GM23338 (cell line): ENCODE data around the gene MSL1. TPM values are rescaled to one million over a fixed set of nuclear protein-coding genes. Genes with fewer than 3 reads are reported as not detected.

Source experiments
- ATAC-seq: fragments of 200-7000 bp; cut with Tn5 transposase; 3 replicates; pipeline ENCODE4 v1.9.1; 2020
- DNase-seq: peaks from one replicate; pipeline ENCODE4 v3.0.0-alpha.2; 2015; ENCODE audit warnings: low spot score
- H2AFZ ChIP-seq: fragments of 200-600 bp; sonication (generic); 2 replicates; pipeline ENCODE4 v1.8.0; 2016; ENCODE audit warnings: antibody characterized with exemption, mild to moderate bottlenecking, moderate library complexity
- H3F3A ChIP-seq: fragments of 200-600 bp; sonication (generic); replicated peaks from 2 replicates; pipeline ENCODE4 v1.8.0; 2017; ENCODE audit warnings: antibody characterized with exemption, mixed run types, low read depth
- H3K27ac ChIP-seq: fragments of 200-600 bp; sonication (generic); 2 replicates; pipeline ENCODE4 v1.6.1; 2016; ENCODE audit warnings: low read depth
- H3K27me3 ChIP-seq: fragments of 200-600 bp; sonication (generic); 2 replicates; pipeline ENCODE4 v1.8.0; 2016; ENCODE audit warnings: mild to moderate bottlenecking, mixed run types, moderate library complexity; ENCODE audit not compliant: insufficient read depth
- H3K36me3 ChIP-seq: fragments of 200-600 bp; sonication (generic); 2 replicates; pipeline ENCODE4 v1.8.0; 2016; ENCODE audit warnings: mild to moderate bottlenecking; ENCODE audit not compliant: insufficient read depth
- H3K4me1 ChIP-seq: fragments of 200-600 bp; sonication (generic); 2 replicates; pipeline ENCODE4 v1.8.0; 2016; ENCODE audit warnings: mild to moderate bottlenecking, moderate library complexity; ENCODE audit not compliant: insufficient read depth
- H3K4me2 ChIP-seq: fragments of 200-600 bp; sonication (generic); 2 replicates; pipeline ENCODE4 v1.7.1; 2017; ENCODE audit warnings: mixed run types
- H3K4me3 ChIP-seq: fragments of 200-600 bp; sonication (generic); 2 replicates; pipeline ENCODE4 v1.6.1; 2016; ENCODE audit warnings: mixed run types
- H3K79me2 ChIP-seq: fragments of 200-600 bp; sonication (generic); replicated peaks from 2 replicates; pipeline ENCODE4 v1.8.0; 2017; ENCODE audit warnings: mild to moderate bottlenecking; ENCODE audit not compliant: insufficient read depth
- H3K9me2 ChIP-seq: fragments of 200-600 bp; sonication (generic); 2 replicates; pipeline ENCODE4 v1.8.0; 2017; ENCODE audit not compliant: insufficient read depth
- H4K20me1 ChIP-seq: fragments of 200-600 bp; sonication (generic); replicated peaks from 2 replicates; pipeline ENCODE4 v1.8.0; 2017; ENCODE audit warnings: mild to moderate bottlenecking; ENCODE audit not compliant: insufficient read depth
- H3K27ac Mint-ChIP-seq: 2 replicates; pipeline ENCODE4 v1.8.0; 2020; ENCODE audit warnings: inconsistent platforms, mild to moderate bottlenecking, moderate library complexity, mixed read lengths
- H3K27me3 Mint-ChIP-seq: 3 replicates; pipeline ENCODE4 v1.8.0; 2022; ENCODE audit warnings: low read depth, mild to moderate bottlenecking, moderate library complexity, mixed read lengths, inconsistent platforms; ENCODE audit not compliant: insufficient read depth, poor library complexity
- H3K36me3 Mint-ChIP-seq: 3 replicates; pipeline ENCODE4 v1.8.0; 2021; ENCODE audit warnings: low read depth, mild to moderate bottlenecking, inconsistent platforms, moderate library complexity, mixed read lengths
- H3K4me1 Mint-ChIP-seq: 3 replicates; pipeline ENCODE4 v1.8.0; 2020; ENCODE audit warnings: mild to moderate bottlenecking, inconsistent platforms, mixed read lengths
- H3K4me3 Mint-ChIP-seq: 3 replicates; pipeline ENCODE4 v1.8.0; 2021; ENCODE audit warnings: moderate library complexity, mild to moderate bottlenecking, inconsistent platforms, mixed read lengths
- H3K9me3 Mint-ChIP-seq: 3 replicates; pipeline ENCODE4 v1.8.0; 2020; ENCODE audit warnings: moderate library complexity, mild to moderate bottlenecking, inconsistent platforms, mixed read lengths
- CREB1 ChIP-seq: fragments of 250-450 bp; sonication (Bioruptor Pico); IDR thresholded peaks from 2 replicates; pipeline ENCODE4 v1.5.0; 2020; ENCODE audit warnings: low read depth, mild to moderate bottlenecking, moderate library complexity
- CTCF ChIP-seq, 2 experiments: fragments of 200-600 bp in 1 of 2; sonication (generic) in 1 of 2; conservative IDR thresholded peaks; 2 replicates each; pipeline versions ENCODE4 v1.5.1 to v1.6.1; 2016 to 2017; ENCODE audit warnings: antibody characterized with exemption in 2 of 2, low read depth in 2 of 2, mild to moderate bottlenecking in 2 of 2, moderate library complexity in 1 of 2
- EZH2 ChIP-seq: fragments of 200-600 bp; sonication (generic); IDR thresholded peaks from one replicate; pipeline ENCODE4 v1.8.0; 2017; ENCODE audit warnings: antibody characterized with exemption, mild to moderate bottlenecking, low read depth; ENCODE audit not compliant: unreplicated experiment
- EZH2phosphoT487 ChIP-seq: fragments of 200-600 bp; sonication (generic); IDR thresholded peaks from one replicate; pipeline ENCODE4 v1.8.1; 2018; ENCODE audit warnings: antibody characterized with exemption; ENCODE audit not compliant: unreplicated experiment
- JUNB ChIP-seq: IDR thresholded peaks from one replicate; pipeline ENCODE4 v1.6.1; 2016; ENCODE audit warnings: antibody characterized with exemption; ENCODE audit not compliant: unreplicated experiment
- NANOG ChIP-seq: IDR thresholded peaks from 2 replicates; pipeline ENCODE4 v1.6.1; 2016; ENCODE audit warnings: antibody characterized with exemption, borderline replicate concordance
- POLR2AphosphoS5 ChIP-seq: IDR thresholded peaks from 2 replicates; pipeline ENCODE4 v1.6.1; 2016; ENCODE audit warnings: antibody characterized with exemption, low read depth
- REST ChIP-seq: IDR thresholded peaks from one replicate; pipeline ENCODE4 v1.6.1; 2018; ENCODE audit warnings: antibody characterized with exemption; ENCODE audit not compliant: unreplicated experiment
- STAT1 ChIP-seq: IDR thresholded peaks from one replicate; pipeline ENCODE4 v1.6.1; 2016; ENCODE audit warnings: antibody characterized with exemption; ENCODE audit not compliant: unreplicated experiment
- ZNF114 ChIP-seq: fragments of 250-450 bp; sonication (Bioruptor Pico); IDR thresholded peaks from 2 replicates; pipeline ENCODE4 v1.5.0; 2020; ENCODE audit warnings: mild to moderate bottlenecking, moderate library complexity
- ZNF331 ChIP-seq: fragments of 250-450 bp; sonication (Bioruptor Pico); IDR thresholded peaks from 2 replicates; pipeline ENCODE4 v1.5.0; 2020; ENCODE audit warnings: low read depth, mild to moderate bottlenecking, moderate library complexity
- ZNF462 ChIP-seq: fragments of 250-450 bp; sonication (Bioruptor Pico); IDR thresholded peaks from 2 replicates; pipeline ENCODE4 v1.5.0; 2020; ENCODE audit warnings: mild to moderate bottlenecking, moderate library complexity
- polyA plus RNA-seq: library from polyadenylated mRNA; unstranded; fragments of >200 nt; fragmentation: Nextera tagmentation; extraction: Ambion mirVana; gene quantifications from 2 replicates; pipeline ENCODE4 v1.2.1, GENCODE V29; 2016
- total RNA-seq: library from RNA; depleted of rRNA; stranded (reverse); fragments of >200 nt; shearing (Covaris generic); gene quantifications from 2 replicates; pipeline ENCODE4 v1.2.3, GENCODE V29; 2014
- TF ChIP-seq, protein P1 (sequence below): IDR thresholded peaks from 2 replicates; pipeline ENCODE4 v1.6.1; 2016; ENCODE audit warnings: antibody characterized with exemption

MSL1 gene
- total and polyA plus RNA-seq, 2 experiments from 2014 or later, result 16.2 to 56.5 TPM

DNA sequence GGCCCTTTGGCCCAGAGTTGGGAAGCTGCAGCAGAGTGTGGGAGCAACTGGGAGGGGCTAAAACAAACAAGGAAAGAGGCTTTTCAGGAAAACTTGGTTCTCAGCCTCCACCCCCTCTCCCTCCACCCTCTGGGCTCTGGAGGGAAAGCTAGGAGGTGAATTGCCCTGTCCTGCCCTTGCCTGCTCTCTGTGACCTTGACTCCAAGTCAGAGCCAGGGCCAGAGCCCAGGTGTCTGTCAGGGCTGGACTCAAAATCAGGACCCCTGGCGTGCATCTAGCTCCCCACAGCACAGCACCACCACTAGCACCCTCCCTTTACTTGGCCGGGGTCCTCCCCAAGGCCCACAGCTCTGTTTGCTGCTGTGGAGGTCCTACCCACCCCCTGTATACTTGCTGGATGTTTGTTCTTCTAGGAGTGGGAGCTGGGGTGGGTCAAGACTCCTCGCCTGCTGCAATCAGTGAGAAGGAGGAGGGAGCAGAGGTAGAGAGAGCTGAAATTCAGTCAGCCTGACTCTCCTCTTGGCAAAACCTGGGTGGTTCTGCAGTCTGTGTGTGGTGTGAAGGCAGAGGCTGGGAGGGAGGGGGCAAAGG, 18.6 kb upstream of the MSL1 start:
- peaks cover 13% of the 10 kb centered on the region; the same call in 1 of the 2 replicates for H3K9me2 ChIP-seq
- Mint-ChIP-seq H3K27me3 (peaks cover 77% of the 10 kb centered on the region), H3K27ac (peak overlapping the region; percentile 77), H3K36me3 (peaks cover 4% of the 10 kb centered on the region; the same call in 2 of the 3 replicates), H3K4me1 (peaks cover 82% of the 10 kb centered on the region), H3K9me3 (peaks cover 11% of the 10 kb centered on the region; the same call in 2 of the 3 replicates), H3K4me3 (no peak overlapping the region)
- H3K4me2 ChIP-seq, result peak overlapping the region; percentile 11; the same call in 1 of the 2 replicates
- H3F3A ChIP-seq, result peaks cover 17% of the 10 kb centered on the region; the same call in 1 of the 2 replicates
- H3K4me3 ChIP-seq, result no peak overlapping the region
- TF ChIP-seq, protein P1, sequence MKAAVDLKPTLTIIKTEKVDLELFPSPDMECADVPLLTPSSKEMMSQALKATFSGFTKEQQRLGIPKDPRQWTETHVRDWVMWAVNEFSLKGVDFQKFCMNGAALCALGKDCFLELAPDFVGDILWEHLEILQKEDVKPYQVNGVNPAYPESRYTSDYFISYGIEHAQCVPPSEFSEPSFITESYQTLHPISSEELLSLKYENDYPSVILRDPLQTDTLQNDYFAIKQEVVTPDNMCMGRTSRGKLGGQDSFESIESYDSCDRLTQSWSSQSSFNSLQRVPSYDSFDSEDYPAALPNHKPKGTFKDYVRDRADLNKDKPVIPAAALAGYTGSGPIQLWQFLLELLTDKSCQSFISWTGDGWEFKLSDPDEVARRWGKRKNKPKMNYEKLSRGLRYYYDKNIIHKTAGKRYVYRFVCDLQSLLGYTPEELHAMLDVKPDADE, result no peak
- no peak for TF ChIP-seq STAT1
- no peak for TF ChIP-seq ZNF462 (CRISPR knock-in tag)
- no peak for TF ChIP-seq NANOG
- no peak for TF ChIP-seq CTCF (conservative IDR thresholded peaks at IDR 0.05; ENCODE audit: low read depth in 2 of 2)
- TF ChIP-seq ZNF331 (CRISPR knock-in tag), result no peak
- TF ChIP-seq EZH2phosphoT487, result no peak
- TF ChIP-seq ZNF114 (CRISPR knock-in tag), result no peak
- no peak for TF ChIP-seq POLR2AphosphoS5
- no peak for TF ChIP-seq CREB1 (CRISPR knock-in tag)
- no peak for TF ChIP-seq JUNB
- no peak for TF ChIP-seq REST
- TF ChIP-seq EZH2, result no peak
- peak overlapping the region; percentile 73 for H2AFZ ChIP-seq
- no peak overlapping the region for H3K27ac ChIP-seq
- no peaks in the 10 kb centered on the region for H3K79me2 ChIP-seq
- H4K20me1 ChIP-seq, result no peaks in the 10 kb centered on the region
- H3K36me3 ChIP-seq, result no peaks in the 10 kb centered on the region
- peaks cover 63% of the 10 kb centered on the region for H3K4me1 ChIP-seq
- DNase-seq (peak; percentile 60), ATAC-seq (no peak; the same call in 2 of the 3 replicates)
- H3K27me3 ChIP-seq, result peaks cover 47% of the 10 kb centered on the region
